GM18502 (cell line): ENCODE results near the gene TNIP2.
"Not testable (repeated sequence)": the region's sequence is repeated elsewhere in the genome, so short reads cannot be mapped to it uniquely, and the experiment has no call there.

Source experiments
- ATAC-seq: cut with Tn5 transposase; IDR thresholded peaks from one replicate; pipeline ENCODE4 v1.9.1; 2021; ENCODE audit warnings: mild to moderate bottlenecking; ENCODE audit not compliant: unreplicated experiment, poor library complexity

TNIP2 gene

GRCh38 chr4:2780643-2781042 lies 24.5 kb upstream of the TNIP2 start:
- ATAC-seq, result not testable (repeated sequence)

GRCh38 chr4:2771264-2771663 lies 15.1 kb upstream of the TNIP2 start:
- no peak for ATAC-seq

- no peak for ATAC-seq
Observed at GRCh38 chr4:2768921-2769336, 12.8 kb upstream of the TNIP2 start.

- ATAC-seq, result no peak
Observed at GRCh38 chr4:2768124-2768523, 12.0 kb upstream of the TNIP2 start.

- no peak for ATAC-seq
Observed at GRCh38 chr4:2767705-2768074, 11.6 kb upstream of the TNIP2 start.

- no peak for ATAC-seq
Observed at GRCh38 chr4:2767046-2767704, 11.0 kb upstream of the TNIP2 start.

GRCh38 chr4:2765832-2766526 lies 9.8 kb upstream of the TNIP2 start:
- no peak for ATAC-seq

- no peak for ATAC-seq
Observed at GRCh38 chr4:2763511-2763967, 7.4 kb upstream of the TNIP2 start.

- not testable (repeated sequence) for ATAC-seq
Observed at GRCh38 chr4:2762486-2763370, 6.6 kb upstream of the TNIP2 start.

GRCh38 chr4:2762048-2762447 lies 5.9 kb upstream of the TNIP2 start:
- no peak for ATAC-seq

GRCh38 chr4:2761035-2761923 lies 5.1 kb upstream of the TNIP2 start:
- ATAC-seq, result no peak

- ATAC-seq, result no peak
Observed at GRCh38 chr4:2757426-2757825, 1.3 kb upstream of the TNIP2 start.

GRCh38 chr4:2756691-2757350 lies 685 bp upstream of the TNIP2 start:
- no peak for ATAC-seq

- ATAC-seq, result no peak
Observed at GRCh38 chr4:2754848-2755819, 1.0 kb downstream of the TNIP2 start.

- no peak for ATAC-seq
Observed at GRCh38 chr4:2753436-2753835, 2.7 kb downstream of the TNIP2 start.

GRCh38 chr4:2750719-2751605 lies 5.2 kb downstream of the TNIP2 start:
- ATAC-seq, result no peak

- ATAC-seq, result no peak
Observed at GRCh38 chr4:2746891-2747695, 9.0 kb downstream of the TNIP2 start.
